NB4 (cell line): ENCODE data around the gene BACE2.

Experiments used
- CTCF ChIP-seq: IDR thresholded peaks from one replicate; pipeline ENCODE4 v1.5.1; 2012; ENCODE audit warnings: low read depth, low read length
- POLR2A ChIP-seq: IDR thresholded peaks from 2 replicates; pipeline ENCODE4 v1.6.1; 2011; ENCODE audit warnings: mild to moderate bottlenecking; ENCODE audit not compliant: insufficient read length; ENCODE audit errors: extremely low read depth

- TF ChIP-seq CTCF (no peak), POLR2A (no peak)
These were observed 29.2 kb upstream of the BACE2 start for GRCh38 chr21:41138711-41139110.
